HepG2 (cell line): Measurements from ENCODE around the gene SLC22A23. TPM values are rescaled to one million over a fixed set of nuclear protein-coding genes. Genes with fewer than 3 reads are reported as not detected.

Experiments
- ATAC-seq: fragments of 200-7000 bp; cut with Tn5 transposase; 3 replicates; pipeline ENCODE4 v1.9.1; 2020; ENCODE audit warnings: mild to moderate bottlenecking, moderate library complexity
- BruUV-seq: library from RNA; stranded (reverse); fragments of 400-500 nt; replicated peaks from 2 replicates; lab custom pipeline; 2021; lab: Mats Ljungman, UMichigan
- CTCF ChIA-PET: fragments of 300-600 bp; formaldehyde crosslinking; extraction: SDS; loops from one replicate; lab custom pipeline; 2021; ENCODE audit warnings: low total read pairs, inconsistent platforms, low intra/inter-chr PET ratio; lab: Yijun Ruan, JAX
- POLR2A ChIA-PET: fragments of 350-600 bp; sonication (Branson Sonifier 250); formaldehyde crosslinking; loops from one replicate; lab custom pipeline; 2020; ENCODE audit warnings: antibody characterized with exemption, inconsistent platforms; lab: Yijun Ruan, JAX
- DNase-seq: peaks from one replicate; pipeline ENCODE4 v3.0.0-alpha.2; 2015; ENCODE audit warnings: low spot score
- FAIRE-seq: peaks from 3 replicates; lab custom pipeline; 2011; peaks lifted over from hg19 to GRCh38; lab: Jason Lieb, UNC
- H2AFZ ChIP-seq: one replicate; pipeline ENCODE4 v1.6.1; 2011; ENCODE audit warnings: low read length, inconsistent platforms
- H3K27ac ChIP-seq: fragments of 300-600 bp; 3 replicates; pipeline ENCODE4 v1.8.0; 2011; ENCODE audit warnings: mixed run types, mild to moderate bottlenecking, mixed read lengths, low read length, inconsistent platforms; ENCODE audit not compliant: insufficient read depth; ENCODE audit errors: extremely low read length
- H3K27me3 ChIP-seq, 2 experiments: fragments of 200-600 bp in 1 of 2; 2 replicates in 1 of 2; 3 replicates in 1 of 2; pipeline versions ENCODE4 v1.6.0 to v1.8.0; 2011; ENCODE audit warnings: low read length in 2 of 2, mild to moderate bottlenecking in 2 of 2, moderate library complexity in 2 of 2, inconsistent platforms in 1 of 2; ENCODE audit not compliant: insufficient read depth in 2 of 2, control insufficient read depth in 1 of 2
- H3K36me3 ChIP-seq, 2 experiments: fragments of 200-600 bp in 1 of 2; replicated peaks in 1 of 2; 2 replicates in 1 of 2; 3 replicates in 1 of 2; pipeline versions ENCODE4 v1.5.1 to v1.8.0; 2011; ENCODE audit warnings: low read length in 2 of 2, inconsistent platforms in 1 of 2; ENCODE audit not compliant: insufficient read depth in 2 of 2, control insufficient read depth in 1 of 2
- H3K4me1 ChIP-seq: 2 replicates; pipeline ENCODE4 v1.5.1; 2012; ENCODE audit warnings: low read length, inconsistent platforms; ENCODE audit not compliant: insufficient read depth
- H3K4me2 ChIP-seq: 2 replicates; pipeline ENCODE4 v1.6.0; 2011; ENCODE audit warnings: low read depth, low read length, inconsistent platforms
- H3K4me3 ChIP-seq, 3 experiments: fragments of 200-600 bp in 1 of 3; sonication (generic), shearing (Covaris generic) in 1 of 3; replicated peaks in 1 of 3; 2 replicates each; pipeline ENCODE4 v1.5.1; 2011 to 2016; ENCODE audit warnings: low read length in 3 of 3, inconsistent platforms in 2 of 3, low read depth in 2 of 3, mild to moderate bottlenecking in 2 of 3, control low read depth in 1 of 3, mixed read lengths in 1 of 3; ENCODE audit not compliant: insufficient read depth in 1 of 3
- H3K79me2 ChIP-seq: one replicate; pipeline ENCODE4 v1.6.1; 2011; ENCODE audit warnings: low read length, inconsistent platforms; ENCODE audit not compliant: insufficient read depth
- H3K9ac ChIP-seq: 2 replicates; pipeline ENCODE4 v1.6.0; 2011; ENCODE audit warnings: mild to moderate bottlenecking, low read depth, low read length, inconsistent platforms; ENCODE audit not compliant: insufficient read depth
- H3K9me3 ChIP-seq: 2 replicates; pipeline ENCODE4 v1.5.1; 2012; ENCODE audit warnings: mild to moderate bottlenecking, low read length
- H4K20me1 ChIP-seq: 2 replicates; pipeline ENCODE4 v1.6.0; 2011; ENCODE audit warnings: inconsistent platforms, mild to moderate bottlenecking, low read length, moderate library complexity; ENCODE audit not compliant: insufficient read depth
- MAX ChIP-seq: IDR thresholded peaks from 2 replicates; pipeline ENCODE4 v1.6.1; 2012; ENCODE audit warnings: inconsistent platforms
- RBM39 ChIP-seq: fragments of 200-400 bp; formaldehyde crosslinking; IDR thresholded peaks from one replicate; pipeline ENCODE4 v1.6.1; 2018; ENCODE audit warnings: antibody characterized with exemption, mild to moderate bottlenecking, low read depth, low read length; ENCODE audit not compliant: poor library complexity, severe bottlenecking
- SRF ChIP-seq: IDR thresholded peaks from 2 replicates; pipeline ENCODE4 v1.6.1; 2011; ENCODE audit warnings: mild to moderate bottlenecking, low read depth, low read length, moderate library complexity
- ZBTB40 ChIP-seq, 2 experiments: fragments of 450-650 bp in 1 of 2; sonication (generic) in 1 of 2; formaldehyde crosslinking in 1 of 2; IDR thresholded peaks; 2 replicates each; pipeline versions ENCODE4 v1.6.1 to v1.8.0; 2016 to 2022; ENCODE audit warnings: antibody characterized with exemption in 1 of 2, mild to moderate bottlenecking in 1 of 2, missing genetic modification reagents in 1 of 2
- ZNF3 ChIP-seq: IDR thresholded peaks from 2 replicates; pipeline ENCODE4 v1.7.0; 2017; ENCODE audit warnings: inconsistent platforms
- ZNF362 ChIP-seq: sonication (generic); formaldehyde crosslinking; IDR thresholded peaks from 2 replicates; pipeline ENCODE4 v1.4.0; 2020; ENCODE audit warnings: missing genetic modification reagents, mild to moderate bottlenecking, borderline replicate concordance
- WGBS: methylation state at CpG from one replicate; pipeline ENCODE4 v1.1.6; 2017; ENCODE audit warnings: low lambda C conversion rate; 5-methylcytosine and 5-hydroxymethylcytosine counted together
- in situ Hi-C: cut with HindIII; loops from 2 replicates; pipeline ENCODE4 v1.10.0; 2017; ENCODE audit warnings: low pct_unique_long_range_greater_than_20kb; ENCODE audit not compliant: extremely low pct_ligation_motif_present
- intact Hi-C: fragments of 100-400 bp; cut with micrococcal nuclease; formaldehyde crosslinking; loops from one replicate; pipeline ENCODE4 v1.10.0; 2022; ENCODE audit not compliant: unreplicated experiment
- polyA plus RNA-seq, 8 experiments: library from polyadenylated mRNA; depleted of rRNA in 3 of 8; stranded (reverse) in 7 of 8; unstranded in 1 of 8; fragments of >200 nt; fragmentation: Illumina TruSeq in 4 of 8; extraction: Trizol in 4 of 8; gene quantifications; 2 replicates each; pipeline versions ENCODE4 v1.2.1 to v1.2.3, GENCODE V29; 2011 to 2016; ENCODE audit warnings: low read depth in 4 of 8, missing spikeins in 1 of 8, mixed read lengths in 1 of 8; ENCODE audit not compliant: insufficient read depth in 1 of 8
- total RNA-seq, 5 experiments: library from RNA; depleted of rRNA; stranded (reverse); fragments of >200 nt; fragmentation: Illumina TruSeq; extraction: Trizol; gene quantifications; 2 replicates each; pipeline ENCODE4 v1.2.3, GENCODE V29; 2016; ENCODE audit warnings: low read depth in 1 of 5

The SLC22A23 gene
- total and polyA plus RNA-seq, 2 of the 13 experiments (the other 11 are each of a cell fraction or from before 2014, with no cell fraction given) = 11.8 to 17.5 TPM

- BruUV-seq = no TSS peak
- TF ChIP-seq ZNF3 (no peak), SRF (no peak), RBM39 (no peak), ZBTB40 (IDR thresholded peaks at IDR 0.05) (no peak), ZBTB40 (CRISPR knock-in tag; IDR thresholded peaks at IDR 0.05) (no peak), MAX (no peak), ZNF362 (CRISPR knock-in tag) (no peak)
- Histone ChIP-seq H3K27me3 (no peaks in the 10 kb centered on the region), H3K79me2 (peaks cover 90% of the 10 kb centered on the region), H4K20me1 (peaks cover 59% of the 10 kb centered on the region), H3K4me3 (no peak overlapping the region), H3K4me1 (peaks cover 82% of the 10 kb centered on the region), H3K9me3 (no peaks in the 10 kb centered on the region), H2AFZ (no peak overlapping the region), H3K36me3 (peaks cover 4 to 35% of the 10 kb centered on the region in 2 experiments), H3K4me2 (no peak overlapping the region), H3K9ac (no peak overlapping the region), H3K27ac (no peak overlapping the region)
- ChIA-PET POLR2A (interaction anchor here (1.1 to 3.4 kb wide), 3 partner anchors 11 to 63 kb away, joined by 3 to 32 read pairs (median 3); no protein-coding TSS in a partner anchor), CTCF (no interaction called here)
- DNase-seq = no peak
- WGBS = 96% methylated on average over 8 of the region's 8 CpGs
- intact Hi-C loops = no loop called here
- ATAC-seq = no peak
- in situ Hi-C loops = no loop called here
- FAIRE-seq = no peak
Measured at GRCh38 chr6:3442431-3443220, 14.2 kb downstream of the SLC22A23 start.
